HG03175 (cell line): ENCODE data around the gene KLRC3.
"Not testable (repeated sequence)": the region's sequence is repeated elsewhere in the genome, so short reads cannot be mapped to it uniquely, and the experiment has no call there.

Experiments used
- ATAC-seq: cut with Tn5 transposase; IDR thresholded peaks from one replicate; pipeline ENCODE4 v1.9.1; 2021; ENCODE audit warnings: mild to moderate bottlenecking, moderate library complexity; ENCODE audit not compliant: unreplicated experiment

The KLRC3 gene

GRCh38 chr12:10371893-10372535 lies 48.4 kb downstream of the KLRC3 start:
- not testable (repeated sequence) for ATAC-seq

- no peak for ATAC-seq
These were observed 50.6 kb downstream of the KLRC3 start for GRCh38 chr12:10369557-10370415.

- no peak for ATAC-seq
These were observed 51.9 kb downstream of the KLRC3 start for GRCh38 chr12:10368206-10369171.

- ATAC-seq: not testable (repeated sequence)
These were observed 52.7 kb downstream of the KLRC3 start for GRCh38 chr12:10367714-10368113.

GRCh38 chr12:10366875-10367274 lies 53.5 kb downstream of the KLRC3 start:
- ATAC-seq: no peak

GRCh38 chr12:10365696-10366405 lies 54.5 kb downstream of the KLRC3 start:
- ATAC-seq: no peak

GRCh38 chr12:10364815-10365622 lies 55.4 kb downstream of the KLRC3 start:
- peak; percentile 69 for ATAC-seq

- ATAC-seq: peak; percentile 87
These were observed 56.2 kb downstream of the KLRC3 start for GRCh38 chr12:10363914-10364814.

- ATAC-seq: no peak
These were observed 56.8 kb downstream of the KLRC3 start for GRCh38 chr12:10363658-10363913.

- no peak for ATAC-seq
These were observed 57.4 kb downstream of the KLRC3 start for GRCh38 chr12:10362828-10363657.

- ATAC-seq: no peak
These were observed 58.1 kb downstream of the KLRC3 start for GRCh38 chr12:10362325-10362724.
